Endothelial cell of umbilical vein (primary cell): ENCODE results near the gene TMEM132A. TPM values are rescaled to one million over a fixed set of nuclear protein-coding genes. Genes with fewer than 3 reads are reported as not detected.

Experiments used
- BruUV-seq: library from RNA; stranded (reverse); fragments of 400-500 nt; replicated peaks from 2 replicates; lab custom pipeline; 2021; lab: Mats Ljungman, UMichigan
- CTCF ChIA-PET: fragments of 300-600, 350-600 bp; sonication (Branson Sonifier 250); formaldehyde crosslinking; loops from one replicate; lab custom pipeline; 2021; ENCODE audit warnings: antibody characterized with exemption, inconsistent platforms; lab: Charles Lee
- POLR2A ChIA-PET: fragments of 300-600, 350-600 bp; sonication (Branson Sonifier 250); formaldehyde crosslinking; loops from one replicate; lab custom pipeline; 2021; ENCODE audit warnings: antibody characterized with exemption, inconsistent platforms; lab: Charles Lee
- DNase-seq: peaks from one replicate; pipeline ENCODE4 v3.0.0-alpha.2; 2011; ENCODE audit warnings: low read depth, low spot score
- FAIRE-seq: peaks from 2 replicates; lab custom pipeline; 2011; peaks lifted over from hg19 to GRCh38; lab: Jason Lieb, UNC
- H2AFZ ChIP-seq: 2 replicates; pipeline ENCODE4 v1.6.0; 2012; ENCODE audit warnings: low read depth, low read length, control low read depth, inconsistent platforms
- H3K27ac ChIP-seq: 2 replicates; pipeline ENCODE4 v1.5.1; 2011; ENCODE audit warnings: low read depth, mild to moderate bottlenecking, control low read depth, low read length, moderate library complexity; ENCODE audit not compliant: insufficient read depth
- H3K27me3 ChIP-seq, 2 experiments: 2 replicates each; pipeline versions ENCODE4 v1.6.0 to v1.6.1; 2011; ENCODE audit warnings: low read length in 2 of 2, mixed read lengths in 1 of 2; ENCODE audit not compliant: control insufficient read depth in 2 of 2, insufficient read depth in 2 of 2
- H3K36me3 ChIP-seq, 2 experiments: 2 replicates in 1 of 2; 3 replicates in 1 of 2; pipeline ENCODE4 v1.5.1; 2011; ENCODE audit warnings: low read length in 2 of 2, mild to moderate bottlenecking in 1 of 2, moderate library complexity in 1 of 2; ENCODE audit not compliant: control insufficient read depth in 2 of 2, insufficient read depth in 2 of 2; ENCODE audit errors: extremely low read depth in 1 of 2
- H3K4me1 ChIP-seq: 3 replicates; pipeline ENCODE4 v1.5.1; 2011; ENCODE audit warnings: mild to moderate bottlenecking, low read length; ENCODE audit not compliant: control insufficient read depth, insufficient read depth; ENCODE audit errors: extremely low read depth
- H3K4me2 ChIP-seq: 2 replicates; pipeline ENCODE4 v1.6.1; 2011; ENCODE audit warnings: low read length, control low read depth, mixed read lengths; ENCODE audit not compliant: insufficient read depth
- H3K4me3 ChIP-seq, 3 experiments: fragments of 200-600 bp in 1 of 3; sonication (generic), shearing (Covaris generic) in 1 of 3; replicated peaks in 1 of 3; 2 replicates each; pipeline ENCODE4 v1.5.1; 2011 to 2016; ENCODE audit warnings: control low read depth in 3 of 3, low read length in 3 of 3, mild to moderate bottlenecking in 2 of 3, inconsistent platforms in 1 of 3, low read depth in 1 of 3, moderate library complexity in 1 of 3; ENCODE audit not compliant: insufficient read depth in 1 of 3
- H3K79me2 ChIP-seq: 2 replicates; pipeline ENCODE4 v1.6.0; 2012; ENCODE audit warnings: low read length, inconsistent platforms; ENCODE audit not compliant: control insufficient read depth, insufficient read depth
- H3K9ac ChIP-seq: replicated peaks from 2 replicates; pipeline ENCODE3; 2011; ENCODE audit warnings: low read length, control low read depth; ENCODE audit not compliant: insufficient read depth; ENCODE audit errors: extremely low read depth
- H3K9me1 ChIP-seq: replicated peaks from 3 replicates; pipeline ENCODE4 v1.6.0; 2011; ENCODE audit warnings: mild to moderate bottlenecking, low read length; ENCODE audit not compliant: control insufficient read depth, insufficient read depth; ENCODE audit errors: extremely low read depth
- H3K9me3 ChIP-seq: replicated peaks from 2 replicates; pipeline ENCODE4 v1.5.1; 2012; ENCODE audit warnings: low read length, inconsistent platforms; ENCODE audit not compliant: control insufficient read depth, insufficient read depth
- H4K20me1 ChIP-seq: replicated peaks from 2 replicates; pipeline ENCODE3; 2011; ENCODE audit warnings: mild to moderate bottlenecking, low read length; ENCODE audit not compliant: control insufficient read depth, insufficient read depth; ENCODE audit errors: extremely low read depth
- EZH2 ChIP-seq: IDR thresholded peaks from 2 replicates; pipeline ENCODE4 v1.6.1; 2012; ENCODE audit warnings: borderline replicate concordance, low read depth, mild to moderate bottlenecking, moderate library complexity, low read length, inconsistent platforms; ENCODE audit not compliant: severe bottlenecking
- FOS ChIP-seq: IDR thresholded peaks from 2 replicates; pipeline ENCODE4 v1.6.1; 2011; ENCODE audit warnings: mild to moderate bottlenecking, low read length, moderate library complexity, borderline replicate concordance; ENCODE audit not compliant: insufficient read depth
- GATA2 ChIP-seq: IDR thresholded peaks from 2 replicates; pipeline ENCODE4 v1.7.0; 2011; ENCODE audit warnings: low read depth, mild to moderate bottlenecking, moderate library complexity, mixed read lengths, low read length; ENCODE audit not compliant: insufficient read length, insufficient read depth
- JUN ChIP-seq: IDR thresholded peaks from 2 replicates; pipeline ENCODE4 v1.6.1; 2011; ENCODE audit warnings: borderline replicate concordance, low read depth; ENCODE audit not compliant: insufficient read length, insufficient read depth
- MYC ChIP-seq: IDR thresholded peaks from one replicate; pipeline ENCODE4 v1.6.1; 2011; ENCODE audit warnings: mild to moderate bottlenecking, low read depth, low read length
- POLR2A ChIP-seq: IDR thresholded peaks from 2 replicates; pipeline ENCODE4 v1.6.1; 2012; ENCODE audit warnings: low read depth, mild to moderate bottlenecking, control low read depth, low read length
- POLR2AphosphoS5 ChIP-seq: IDR thresholded peaks from 2 replicates; pipeline ENCODE4 v1.6.1; 2012; ENCODE audit warnings: low read depth, mild to moderate bottlenecking, control low read depth, low read length, moderate library complexity; ENCODE audit not compliant: insufficient read depth
- dilution Hi-C: fragments of 300-500 bp; cut with MboI; formaldehyde crosslinking; loops from one replicate; pipeline ENCODE4 v1.15.0; 2019; ENCODE audit warnings: low sequenced_read_pairs; ENCODE audit not compliant: extremely low pct_ligation_motif_present
- intact Hi-C: fragments of 100-400 bp; cut with micrococcal nuclease; formaldehyde crosslinking; loops from one replicate; pipeline ENCODE4 v1.10.0; 2022
- polyA plus RNA-seq, 4 experiments: library from polyadenylated mRNA; depleted of rRNA in 3 of 4; stranded (reverse) in 3 of 4; unstranded in 1 of 4; fragments of >200 nt; gene quantifications; 2 replicates each; pipeline versions ENCODE4 v1.2.1 to v1.2.3, GENCODE V29; 2011 to 2012; ENCODE audit warnings: missing spikeins in 1 of 4
- total RNA-seq: library from RNA; stranded (reverse); gene quantifications from 2 replicates; pipeline ENCODE4 v1.2.3, GENCODE V29; 2021
- TF ChIP-seq, protein P1 (sequence below): IDR thresholded peaks from 2 replicates; pipeline ENCODE4 v1.6.1; 2011; ENCODE audit not compliant: insufficient read depth, insufficient read length
- TF ChIP-seq, protein P2 (sequence below), 2 donors: IDR thresholded peaks; 1 replicate in 1 of 2; 2 replicates in 1 of 2; pipeline ENCODE4 v1.5.1; 2011; ENCODE audit warnings: low read length in 2 of 2, mild to moderate bottlenecking in 2 of 2, moderate library complexity in 2 of 2, control low read depth in 1 of 2, inconsistent platforms in 1 of 2, low read depth in 1 of 2; ENCODE audit not compliant: insufficient read depth in 1 of 2; ENCODE audit errors: extremely low read depth in 1 of 2

TMEM132A gene
- total and polyA plus RNA-seq, 2 donors (not counting 3 experiments of a cell fraction or from before 2014, with no cell fraction given): 74.3 to 106 TPM

DNA sequence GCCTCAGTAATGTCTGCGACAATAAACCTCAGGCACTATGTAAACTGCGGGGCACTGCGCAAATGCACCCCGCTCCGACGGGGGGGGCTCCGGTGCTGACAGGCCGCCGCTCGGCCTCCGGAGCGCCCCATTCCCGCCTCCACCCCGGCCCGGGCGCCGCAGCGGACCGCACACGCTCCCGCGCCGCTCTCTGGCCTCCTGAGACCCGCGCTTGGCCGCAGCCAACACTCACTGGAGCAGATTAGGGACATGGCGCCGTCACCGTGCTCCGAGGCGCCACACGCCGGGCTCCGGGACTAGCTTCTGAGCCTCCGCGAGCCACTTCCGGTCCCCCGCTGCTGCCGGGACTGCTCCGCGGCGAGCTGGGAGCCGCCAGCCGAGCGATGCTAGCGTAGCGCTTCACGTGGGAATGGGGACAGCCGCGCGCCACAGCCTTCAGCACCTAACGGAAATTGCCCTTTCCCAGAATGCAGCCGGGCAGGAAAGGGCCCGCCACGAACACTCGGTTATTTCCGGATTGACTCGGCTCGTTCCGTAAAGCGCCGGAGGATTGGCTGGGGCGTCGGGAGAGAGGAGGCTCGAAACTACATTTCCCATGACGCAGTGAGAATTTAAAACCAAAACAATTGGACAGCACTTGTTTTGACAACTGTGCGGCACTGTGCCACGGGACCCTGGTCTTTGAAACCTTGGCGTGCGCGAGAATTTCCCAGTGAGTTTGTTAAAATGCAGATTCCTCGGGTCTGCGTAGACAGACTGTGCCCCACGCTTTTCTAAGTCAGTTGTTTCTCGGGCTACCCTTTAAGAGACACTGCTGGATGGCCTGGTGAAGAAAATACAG, 17.9 kb upstream of the TMEM132A start, which contains the start of gene PRPF19:
Gene PRPF19, minus strand, starts transcription at position 454 of the 841 bp plus-strand sequence. Its CDS starts 203 bp downstream, at position 251.
- no peaks in the 10 kb centered on the region for H3K9me1 ChIP-seq
- peak within 1 kb of the TSS; percentile 77 to 89 (median 84) for H3K4me3 ChIP-seq
- intact Hi-C loops: loop anchor here (1.0 kb wide), 2 partner anchors 8 to 31 kb away; partner anchors contain the start of gene TMEM109
- H3K4me1 ChIP-seq: peaks cover 25% of the 10 kb centered on the region
- FAIRE-seq: peak; percentile 100
- TF ChIP-seq JUN: no peak
- TF ChIP-seq FOS: no peak
- TF ChIP-seq, protein P1, sequence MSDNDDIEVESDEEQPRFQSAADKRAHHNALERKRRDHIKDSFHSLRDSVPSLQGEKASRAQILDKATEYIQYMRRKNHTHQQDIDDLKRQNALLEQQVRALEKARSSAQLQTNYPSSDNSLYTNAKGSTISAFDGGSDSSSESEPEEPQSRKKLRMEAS: peak; percentile 73
- TF ChIP-seq MYC: peak; percentile 79
- TF ChIP-seq, protein P2, sequence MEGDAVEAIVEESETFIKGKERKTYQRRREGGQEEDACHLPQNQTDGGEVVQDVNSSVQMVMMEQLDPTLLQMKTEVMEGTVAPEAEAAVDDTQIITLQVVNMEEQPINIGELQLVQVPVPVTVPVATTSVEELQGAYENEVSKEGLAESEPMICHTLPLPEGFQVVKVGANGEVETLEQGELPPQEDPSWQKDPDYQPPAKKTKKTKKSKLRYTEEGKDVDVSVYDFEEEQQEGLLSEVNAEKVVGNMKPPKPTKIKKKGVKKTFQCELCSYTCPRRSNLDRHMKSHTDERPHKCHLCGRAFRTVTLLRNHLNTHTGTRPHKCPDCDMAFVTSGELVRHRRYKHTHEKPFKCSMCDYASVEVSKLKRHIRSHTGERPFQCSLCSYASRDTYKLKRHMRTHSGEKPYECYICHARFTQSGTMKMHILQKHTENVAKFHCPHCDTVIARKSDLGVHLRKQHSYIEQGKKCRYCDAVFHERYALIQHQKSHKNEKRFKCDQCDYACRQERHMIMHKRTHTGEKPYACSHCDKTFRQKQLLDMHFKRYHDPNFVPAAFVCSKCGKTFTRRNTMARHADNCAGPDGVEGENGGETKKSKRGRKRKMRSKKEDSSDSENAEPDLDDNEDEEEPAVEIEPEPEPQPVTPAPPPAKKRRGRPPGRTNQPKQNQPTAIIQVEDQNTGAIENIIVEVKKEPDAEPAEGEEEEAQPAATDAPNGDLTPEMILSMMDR (IDR thresholded peaks at IDR 0.05; ENCODE audit: extremely low read depth in 1 of 2, insufficient read depth in 1 of 2, low read depth in 1 of 2, low read length in 2 of 2): no peak
- peak; percentile 95 for TF ChIP-seq POLR2AphosphoS5
- TF ChIP-seq GATA2: no peak
- no peak for TF ChIP-seq EZH2
- TF ChIP-seq POLR2A: peak; percentile 94
- H3K79me2 ChIP-seq: peaks cover 41% of the 10 kb centered on the region
- peaks cover 14 to 18% of the 10 kb centered on the region in 2 experiments for H3K36me3 ChIP-seq
- no peaks in the 10 kb centered on the region for H4K20me1 ChIP-seq
- H3K9me3 ChIP-seq: no peaks in the 10 kb centered on the region
- peak within 1 kb of the TSS; percentile 86 for H3K27ac ChIP-seq
- peak within 1 kb of the TSS; percentile 81 for H3K4me2 ChIP-seq
- peaks cover 0 to 6% of the 10 kb centered on the region in 2 experiments for H3K27me3 ChIP-seq
- dilution Hi-C loops: no loop called here
- no TSS peak for BruUV-seq
- peak within 1 kb of the TSS; percentile 93 for H3K9ac ChIP-seq
- POLR2A ChIA-PET: interaction anchor here (0.7 kb wide), 1 partner anchor 19 kb away, joined by 3 read pairs; no protein-coding TSS in a partner anchor
- peak within 1 kb of the TSS; percentile 45 for H2AFZ ChIP-seq
- CTCF ChIA-PET: interaction anchor here (0.8 to 13.1 kb wide), 3 partner anchors 77 to 268 kb away, joined by 3 to 300 read pairs (median 4); no protein-coding TSS in a partner anchor
- peak; percentile 99 for DNase-seq
